ENCODE results near the gene SEMA4D.

- TF ChIP-seq CTCF (IDR thresholded peaks at IDR 0.05; ENCODE audit: poor library complexity) (no peak), EZH2phosphoT487 (IDR thresholded peaks at IDR 0.05; ENCODE audit: low read depth, severe bottlenecking, unreplicated experiment) (no peak)
These were observed 16.4 kb upstream of the SEMA4D start for GRCh38 chr9:89514337-89514736.
